Colonic mucosa (tissue), 4 donors: Measurements from ENCODE around the gene NR2F2. TPM values are rescaled to one million over a fixed set of nuclear protein-coding genes. Genes with fewer than 3 reads are reported as not detected.

ENCODE experiments used
- DNase-seq: peaks from one replicate; pipeline ENCODE4 v3.0.0-alpha.2; 2020
- H3K27ac ChIP-seq: fragments of 200-600 bp; one replicate; pipeline ENCODE4 v1.8.0; 2021
- H3K27me3 ChIP-seq: fragments of 200-600 bp; one replicate; pipeline ENCODE4 v1.8.0; 2021
- H3K36me3 ChIP-seq: fragments of 200-600 bp; one replicate; pipeline ENCODE4 v1.8.0; 2021
- H3K4me1 ChIP-seq: fragments of 200-600 bp; one replicate; pipeline ENCODE4 v1.8.0; 2021; ENCODE audit warnings: mild to moderate bottlenecking
- H3K4me3 ChIP-seq: fragments of 200-600 bp; one replicate; pipeline ENCODE4 v1.8.0; 2021
- H3K9ac ChIP-seq, 2 donors: one replicate each; pipeline ENCODE4 v1.7.0; 2013; ENCODE audit warnings: control low read depth in 2 of 2, low read depth in 2 of 2, low read length in 2 of 2
- H3K9me3 ChIP-seq: fragments of 200-600 bp; one replicate; pipeline ENCODE4 v1.8.0; 2021
- intact Hi-C: fragments of 100-400 bp; cut with DNase I; formaldehyde crosslinking; loops from one replicate; pipeline ENCODE4 v1.14.1; 2022
- total RNA-seq, 2 donors: library from RNA; stranded (reverse); fragmentation: NEBNext Ultra II Directional in 1 of 2; extraction: Animal tissue kit (Norgen Biotek cat#: 25700) in 1 of 2; gene quantifications; one replicate each; pipeline ENCODE4 v1.2.1, GENCODE V29; 2021
- TF ChIP-seq, protein P1 (sequence below): fragments of 200-600 bp; IDR thresholded peaks from one replicate; pipeline ENCODE4 v1.8.0; 2022; ENCODE audit warnings: antibody characterized with exemption, mild to moderate bottlenecking
- donor health status: healthy.
- donor health status: DM: no; HTN: no; CAD: no.
- donor health status: DM: no; HTN: no; CAD: no.

NR2F2 gene
- total RNA-seq, 2 donors from 2014 or later, result 25.7 to 35.0 TPM

DNA sequence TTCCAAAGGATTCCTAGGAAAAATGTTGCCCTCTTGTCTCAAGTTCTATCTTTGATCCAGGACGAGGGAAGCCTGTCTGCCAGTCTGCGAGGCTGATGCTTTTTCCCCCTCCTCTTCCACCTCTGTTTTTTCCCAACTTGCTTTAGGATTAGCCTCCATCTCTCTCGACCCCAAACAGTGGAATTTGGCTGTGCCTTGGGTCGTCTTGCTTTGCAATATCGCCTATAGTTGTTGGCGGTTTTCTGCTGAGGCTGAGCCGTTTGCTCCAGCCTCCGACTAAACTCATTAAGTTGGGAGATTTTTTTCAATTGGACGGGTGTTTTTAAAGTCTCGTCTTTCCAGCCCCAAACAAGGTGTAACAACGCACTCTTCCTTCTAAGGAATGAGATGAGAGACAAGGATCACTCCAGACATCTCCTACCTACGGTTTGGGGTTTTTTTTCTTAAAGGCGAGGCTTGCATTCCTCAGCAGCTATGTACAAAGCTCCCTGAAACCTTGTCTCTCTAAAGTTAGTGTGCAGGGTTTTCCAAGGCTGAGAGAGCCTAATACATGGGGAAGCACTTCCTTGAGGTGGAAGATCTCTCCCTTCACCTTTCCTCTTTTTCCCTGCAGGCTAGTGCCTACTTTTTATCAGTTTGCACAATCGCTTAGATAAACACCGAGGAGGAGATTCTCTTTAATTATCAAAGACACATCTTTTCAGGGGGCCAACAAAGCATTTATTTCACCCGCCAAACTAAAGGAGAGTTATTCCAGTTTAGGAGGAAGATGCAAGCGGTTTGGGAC, 4.8 kb upstream of the NR2F2 start:
- intact Hi-C loops, result loop anchor here (2.0 to 10.0 kb wide), 2 partner anchors 31 to 909 kb away; no protein-coding TSS in a partner anchor
- H3K9ac ChIP-seq, result peak overlapping the region; percentile 48 to 71
- H3K27ac ChIP-seq, result peak overlapping the region; percentile 65
- H3K36me3 ChIP-seq, result no peaks in the 10 kb centered on the region
- peaks cover 48% of the 10 kb centered on the region for H3K27me3 ChIP-seq
- TF ChIP-seq, protein P1, sequence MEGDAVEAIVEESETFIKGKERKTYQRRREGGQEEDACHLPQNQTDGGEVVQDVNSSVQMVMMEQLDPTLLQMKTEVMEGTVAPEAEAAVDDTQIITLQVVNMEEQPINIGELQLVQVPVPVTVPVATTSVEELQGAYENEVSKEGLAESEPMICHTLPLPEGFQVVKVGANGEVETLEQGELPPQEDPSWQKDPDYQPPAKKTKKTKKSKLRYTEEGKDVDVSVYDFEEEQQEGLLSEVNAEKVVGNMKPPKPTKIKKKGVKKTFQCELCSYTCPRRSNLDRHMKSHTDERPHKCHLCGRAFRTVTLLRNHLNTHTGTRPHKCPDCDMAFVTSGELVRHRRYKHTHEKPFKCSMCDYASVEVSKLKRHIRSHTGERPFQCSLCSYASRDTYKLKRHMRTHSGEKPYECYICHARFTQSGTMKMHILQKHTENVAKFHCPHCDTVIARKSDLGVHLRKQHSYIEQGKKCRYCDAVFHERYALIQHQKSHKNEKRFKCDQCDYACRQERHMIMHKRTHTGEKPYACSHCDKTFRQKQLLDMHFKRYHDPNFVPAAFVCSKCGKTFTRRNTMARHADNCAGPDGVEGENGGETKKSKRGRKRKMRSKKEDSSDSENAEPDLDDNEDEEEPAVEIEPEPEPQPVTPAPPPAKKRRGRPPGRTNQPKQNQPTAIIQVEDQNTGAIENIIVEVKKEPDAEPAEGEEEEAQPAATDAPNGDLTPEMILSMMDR, result no peak
- DNase-seq, result no peak
- H3K4me1 ChIP-seq, result no peaks in the 10 kb centered on the region
- peak overlapping the region; percentile 45 for H3K4me3 ChIP-seq
- no peaks in the 10 kb centered on the region for H3K9me3 ChIP-seq

DNA sequence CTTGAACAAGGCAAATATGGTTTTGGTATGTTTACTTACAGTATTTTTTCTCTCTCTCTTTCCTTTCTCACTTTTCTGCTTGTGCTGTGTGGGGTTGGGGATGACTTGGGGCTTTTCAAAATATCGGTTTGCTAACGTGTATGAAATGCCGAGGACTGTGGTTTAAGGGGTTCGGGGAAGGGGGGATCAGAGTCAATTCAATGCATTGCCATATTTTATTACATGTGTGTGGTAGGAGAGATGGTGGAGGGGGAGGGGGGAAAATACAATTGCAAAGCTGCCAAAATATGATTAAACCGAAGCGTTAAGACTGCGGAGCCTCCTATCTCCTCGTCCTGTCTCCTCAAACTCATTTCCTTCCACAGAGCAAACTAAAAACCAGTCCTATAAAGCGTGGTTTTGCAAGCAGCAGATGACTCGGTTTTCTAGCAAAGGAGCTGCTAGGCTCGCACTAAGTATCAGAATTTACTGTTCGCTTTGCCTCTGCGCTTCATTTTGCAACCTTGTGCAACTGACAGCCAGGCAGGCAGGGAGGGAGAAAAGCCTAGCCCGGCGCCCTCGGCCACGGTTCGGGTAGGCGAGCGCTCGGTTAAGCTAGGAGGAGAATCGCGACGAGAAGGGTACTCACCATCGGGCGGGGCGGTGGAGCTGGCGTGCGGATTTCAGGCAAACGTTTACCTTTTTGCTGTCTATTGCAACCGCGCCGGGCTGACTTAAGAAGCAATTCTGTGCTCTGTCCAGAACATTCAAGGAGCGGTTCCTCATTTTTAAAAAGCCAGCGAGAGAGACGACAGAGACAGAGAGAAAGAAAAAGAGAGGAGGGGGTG, 4.0 kb upstream of the NR2F2 start:
- Histone ChIP-seq H3K27me3 (peaks cover 43% of the 10 kb centered on the region), H3K27ac (peak overlapping the region; percentile 65), H3K4me3 (peak overlapping the region; percentile 45), H3K4me1 (no peaks in the 10 kb centered on the region), H3K9me3 (no peaks in the 10 kb centered on the region), H3K9ac (peak overlapping the region; percentile 67 to 71), H3K36me3 (no peaks in the 10 kb centered on the region)
- peak; percentile 50 for DNase-seq
- intact Hi-C loops, result loop anchor here (2.0 to 10.0 kb wide), 2 partner anchors 30 to 908 kb away; no protein-coding TSS in a partner anchor
- TF ChIP-seq, protein P1, result no peak

DNA sequence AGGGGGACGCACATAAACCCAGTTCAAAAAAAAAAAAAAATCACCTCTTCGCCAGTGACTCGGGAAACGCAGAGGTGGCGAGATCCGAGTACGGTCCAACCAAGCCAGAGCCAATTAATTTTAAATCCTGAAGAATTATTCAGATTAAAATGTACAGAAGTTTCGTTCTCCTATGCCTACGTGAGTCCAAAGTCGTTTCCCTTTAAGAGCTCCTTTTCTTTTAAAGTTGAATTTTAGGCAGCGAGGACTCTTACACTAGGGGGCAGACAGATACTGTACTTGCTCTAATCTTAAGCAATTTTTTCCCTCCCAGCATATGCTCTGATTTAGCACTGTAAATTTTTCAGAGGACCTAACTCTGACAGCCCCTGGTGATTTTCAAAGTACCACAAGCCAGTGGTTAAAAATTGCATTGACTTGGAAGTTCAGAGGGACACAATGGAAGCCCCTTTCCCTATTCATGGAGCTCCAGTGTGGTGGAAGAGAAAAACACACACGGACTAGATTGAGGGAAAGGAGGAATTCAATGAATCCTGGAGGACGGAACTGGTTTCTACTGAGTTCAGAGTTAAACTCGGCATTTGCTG, 3.3 kb upstream of the NR2F2 start:
- TF ChIP-seq, protein P1, result peak; percentile 57
- DNase-seq, result peak; percentile 51
- H3K9ac ChIP-seq, result peak overlapping the region; percentile 67 to 71
- H3K4me1 ChIP-seq, result no peaks in the 10 kb centered on the region
- intact Hi-C loops, result loop anchor here (2.0 to 10.0 kb wide), 2 partner anchors 30 to 908 kb away; no protein-coding TSS in a partner anchor
- H3K27ac ChIP-seq, result peak overlapping the region; percentile 65
- H3K36me3 ChIP-seq, result no peaks in the 10 kb centered on the region
- peaks cover 36% of the 10 kb centered on the region for H3K27me3 ChIP-seq
- peak overlapping the region; percentile 45 for H3K4me3 ChIP-seq
- H3K9me3 ChIP-seq, result no peaks in the 10 kb centered on the region

DNA sequence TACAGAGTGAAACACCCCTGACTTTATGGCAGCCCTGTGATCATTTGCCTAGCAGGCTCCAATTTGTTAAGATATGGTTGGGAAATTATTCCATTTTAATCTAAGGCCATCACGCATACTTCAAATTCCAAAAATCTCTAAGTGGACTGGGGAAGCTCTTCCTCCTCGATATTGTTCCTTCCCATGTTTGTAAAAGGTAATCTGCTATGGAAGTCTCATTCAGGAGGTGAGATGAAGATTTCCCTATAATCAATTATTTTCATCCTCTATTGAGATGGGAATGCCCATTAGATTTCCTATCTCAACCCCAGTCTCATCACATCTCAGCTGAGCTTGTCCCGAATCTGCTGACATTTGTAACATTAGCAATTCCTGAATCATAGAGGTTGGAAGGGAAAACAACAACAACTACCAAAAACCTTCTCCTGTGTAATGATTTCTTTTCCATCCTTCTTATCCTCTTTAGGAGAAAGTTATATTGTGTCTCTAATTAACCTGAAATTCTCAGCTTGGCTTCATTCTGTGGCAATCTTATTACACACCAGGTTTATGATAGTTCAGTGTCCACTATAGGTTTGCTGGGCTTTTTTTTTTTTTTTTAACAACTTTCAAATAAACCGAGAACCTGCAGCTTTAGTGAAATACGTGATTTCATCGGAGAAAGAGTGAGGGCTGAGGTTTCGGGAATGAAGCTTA, 2.2 kb upstream of the NR2F2 start:
- no peaks in the 10 kb centered on the region for H3K9me3 ChIP-seq
- TF ChIP-seq, protein P1, result no peak
- intact Hi-C loops, result loop anchor here (10.0 kb wide), 1 partner anchor 906 kb away; no protein-coding TSS in a partner anchor
- no peaks in the 10 kb centered on the region for H3K36me3 ChIP-seq
- H3K4me1 ChIP-seq, result no peaks in the 10 kb centered on the region
- no peak overlapping the region for H3K4me3 ChIP-seq
- H3K27ac ChIP-seq, result peak overlapping the region; percentile 7
- peaks cover 25% of the 10 kb centered on the region for H3K27me3 ChIP-seq
- no peak overlapping the region for H3K9ac ChIP-seq
- DNase-seq, result no peak

DNA sequence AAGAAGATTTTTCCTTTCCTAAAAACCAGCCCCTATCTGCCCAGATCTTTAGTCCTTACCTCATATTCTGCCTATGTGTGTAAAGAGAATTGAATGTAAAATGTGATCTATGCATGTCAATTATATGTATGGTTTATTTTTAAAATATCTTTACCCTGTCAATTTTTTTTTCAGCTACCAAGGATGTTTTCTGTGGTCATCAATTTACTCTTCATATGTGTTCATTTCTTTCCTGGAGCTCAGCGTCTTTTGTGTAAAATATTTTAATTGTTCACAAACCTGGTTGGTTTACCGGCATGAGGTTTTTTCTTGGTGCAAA, 1.7 kb upstream of the NR2F2 start:
- Histone ChIP-seq H3K36me3 (no peaks in the 10 kb centered on the region), H3K9me3 (no peaks in the 10 kb centered on the region), H3K27me3 (peaks cover 20% of the 10 kb centered on the region), H3K4me3 (no peak overlapping the region), H3K9ac (no peak overlapping the region), H3K27ac (peak overlapping the region; percentile 7), H3K4me1 (no peaks in the 10 kb centered on the region)
- TF ChIP-seq, protein P1, result no peak
- DNase-seq, result no peak
- intact Hi-C loops, result loop anchor here (10.0 kb wide), 1 partner anchor 906 kb away; no protein-coding TSS in a partner anchor
